AG20443 (cell line): Measurements from ENCODE around the gene WEE2.

Experiments used
- DNase-seq: peaks from one replicate; pipeline ENCODE4 v3.0.0; 2012; ENCODE audit warnings: low spot score, mixed read lengths

Gene WEE2

GRCh38 chr7:141691540-141691939, 16.6 kb upstream of the WEE2 start:
- no peak for DNase-seq

- no peak for DNase-seq
These were observed 16.2 kb upstream of the WEE2 start for GRCh38 chr7:141691961-141692360.

GRCh38 chr7:141693082-141693481, 15.1 kb upstream of the WEE2 start:
- no peak for DNase-seq

- DNase-seq: no peak
These were observed 12.3 kb upstream of the WEE2 start for GRCh38 chr7:141695803-141696289.

GRCh38 chr7:141696348-141696747, 11.8 kb upstream of the WEE2 start:
- DNase-seq: no peak

- DNase-seq: no peak
These were observed 10.8 kb upstream of the WEE2 start for GRCh38 chr7:141697211-141697871.

GRCh38 chr7:141698247-141699015, 9.7 kb upstream of the WEE2 start:
- DNase-seq: no peak

- DNase-seq: no peak
These were observed 8.3 kb upstream of the WEE2 start for GRCh38 chr7:141699860-141700259.

GRCh38 chr7:141700296-141700847, 7.8 kb upstream of the WEE2 start:
- no peak for DNase-seq

GRCh38 chr7:141700848-141701371, 7.2 kb upstream of the WEE2 start:
- peak; percentile 35 for DNase-seq

- DNase-seq: peak; percentile 67
These were observed 6.6 kb upstream of the WEE2 start for GRCh38 chr7:141701489-141702046.

- DNase-seq: peak; percentile 94
These were observed 6.0 kb upstream of the WEE2 start, which contains the start of gene DENND11 for GRCh38 chr7:141702047-141702567. Gene DENND11, minus strand, starts transcription at chr7:141702166. Its CDS starts 13 bp downstream, at chr7:141702153.

- DNase-seq: no peak
These were observed 5.3 kb upstream of the WEE2 start for GRCh38 chr7:141702892-141703291.

GRCh38 chr7:141704112-141704511, 4.0 kb upstream of the WEE2 start:
- DNase-seq: no peak

- peak; percentile 15 for DNase-seq
These were observed 3.4 kb upstream of the WEE2 start for GRCh38 chr7:141704741-141705140.

- no peak for DNase-seq
These were observed 1.7 kb upstream of the WEE2 start for GRCh38 chr7:141706239-141707064.

GRCh38 chr7:141709318-141709717, 1.2 kb downstream of the WEE2 start:
- no peak for DNase-seq

GRCh38 chr7:141709749-141710148, 1.6 kb downstream of the WEE2 start:
- no peak for DNase-seq

GRCh38 chr7:141710301-141710700, 2.1 kb downstream of the WEE2 start:
- DNase-seq: no peak

- DNase-seq: no peak
These were observed 4.6 kb downstream of the WEE2 start for GRCh38 chr7:141712603-141713255.

GRCh38 chr7:141713890-141714289, 5.7 kb downstream of the WEE2 start:
- no peak for DNase-seq
